Measurements from ENCODE around the gene PRDX3.

Gene PRDX3

DNA sequence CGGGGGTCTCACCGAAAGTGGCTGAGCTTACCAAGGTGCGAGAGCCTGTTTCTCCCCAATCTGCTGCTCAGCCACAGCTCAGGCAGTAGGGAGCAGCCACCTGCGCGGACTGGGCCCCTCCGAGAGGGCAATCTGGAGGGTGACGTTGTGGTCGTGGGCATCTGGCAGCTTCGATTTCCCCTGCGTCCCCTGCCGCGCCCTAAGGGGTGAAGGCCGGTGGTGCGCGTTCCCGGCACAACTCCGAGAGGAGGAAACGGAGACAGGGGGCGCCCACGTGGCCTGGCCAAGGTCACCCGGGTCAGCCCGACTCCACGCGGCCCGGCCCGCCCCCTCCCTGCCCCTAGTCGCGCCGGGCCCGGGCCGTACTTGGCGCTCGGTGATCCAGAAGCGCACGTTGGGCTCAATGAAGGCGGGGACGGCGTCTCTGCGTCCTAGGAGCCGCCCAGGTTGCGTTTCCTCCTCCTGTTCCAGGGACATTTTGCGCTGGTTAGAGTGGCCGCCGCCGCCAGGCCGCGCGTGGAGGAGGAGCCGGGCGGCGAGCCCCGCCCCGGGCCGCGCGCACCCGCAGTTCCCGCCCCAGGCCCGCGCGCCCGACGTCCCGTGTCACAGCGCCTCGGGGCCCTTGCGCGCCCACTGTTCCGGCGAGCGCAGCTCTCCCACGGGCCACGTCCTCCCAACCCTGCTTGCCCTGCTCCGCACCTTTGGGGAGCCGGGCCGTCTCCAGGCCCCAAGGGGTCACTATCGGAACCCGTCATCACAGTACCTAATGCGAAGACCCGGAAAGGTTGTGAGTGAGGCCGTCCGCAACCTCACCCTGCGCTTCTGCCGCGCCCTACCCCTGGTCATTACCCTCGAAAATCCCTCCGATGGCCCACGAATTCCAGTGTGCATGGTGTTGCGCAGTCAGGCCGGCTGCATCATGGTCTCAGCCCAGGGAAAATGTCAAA lies 13.2 kb downstream of the PRDX3 start, which contains the start of gene SFXN4:
SFXN4 (minus strand) TSS at position 544 of the 947 bp plus-strand sequence; CDS start at position 477, 67 bp downstream.
- TF ChIP-seq ZFP3 (CRISPR knock-in tag; IDR thresholded peaks at IDR 0.05), result no peak
- TF ChIP-seq ESRRG (CRISPR knock-in tag; IDR thresholded peaks at IDR 0.05), result peak; percentile 77; the same call in 1 of the 2 replicates
- TF ChIP-seq TOX (CRISPR knock-in tag; IDR thresholded peaks at IDR 0.05; ENCODE audit: borderline replicate concordance), result no peak
- TF ChIP-seq ZC3H10 (CRISPR knock-in tag; IDR thresholded peaks at IDR 0.05), result no peak
- no peak for TF ChIP-seq ZNF8 (CRISPR knock-in tag; IDR thresholded peaks at IDR 0.05)
- no peak for TF ChIP-seq RARB (CRISPR knock-in tag; IDR thresholded peaks at IDR 0.05)
- ATAC-seq, result peak; percentile 94

DNA sequence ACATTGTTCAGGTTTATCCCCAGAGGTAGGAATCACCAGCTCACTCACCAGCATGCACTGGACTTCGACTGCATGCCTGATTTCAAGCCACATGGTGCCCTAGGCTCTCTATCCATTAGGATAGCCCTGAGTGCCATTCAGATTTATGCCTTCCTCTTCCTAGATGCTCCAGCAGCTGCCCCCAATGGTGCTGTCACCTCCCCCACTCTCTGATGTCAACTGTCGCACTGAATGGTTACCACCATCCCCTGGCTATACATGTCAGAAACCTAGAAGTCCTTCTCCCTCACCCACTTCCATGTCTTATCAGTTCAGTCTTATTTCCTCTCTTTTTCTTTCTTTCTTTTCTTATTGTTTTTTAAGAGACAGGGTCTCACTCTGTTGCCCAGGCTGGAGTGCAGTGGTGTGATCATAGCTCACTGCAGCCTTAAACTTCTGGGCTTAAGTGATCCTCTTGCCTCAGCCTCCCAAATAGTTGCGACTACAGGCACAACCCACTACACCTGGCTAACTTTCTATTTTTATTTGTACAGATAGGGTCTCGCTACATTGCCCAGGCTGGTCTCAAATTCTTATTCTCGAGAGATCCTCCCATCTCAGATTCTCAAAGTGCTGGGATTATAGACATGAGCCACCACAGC lies 16.0 kb downstream of the PRDX3 start:
- no peak for TF ChIP-seq ISL1 (CRISPR knock-in tag; IDR thresholded peaks at IDR 0.05)
- TF ChIP-seq TOX (CRISPR knock-in tag; IDR thresholded peaks at IDR 0.05; ENCODE audit: borderline replicate concordance), result no peak
- TF ChIP-seq PPARA (CRISPR knock-in tag; IDR thresholded peaks at IDR 0.05; ENCODE audit: borderline replicate concordance), result no peak
- TF ChIP-seq, protein P1, sequence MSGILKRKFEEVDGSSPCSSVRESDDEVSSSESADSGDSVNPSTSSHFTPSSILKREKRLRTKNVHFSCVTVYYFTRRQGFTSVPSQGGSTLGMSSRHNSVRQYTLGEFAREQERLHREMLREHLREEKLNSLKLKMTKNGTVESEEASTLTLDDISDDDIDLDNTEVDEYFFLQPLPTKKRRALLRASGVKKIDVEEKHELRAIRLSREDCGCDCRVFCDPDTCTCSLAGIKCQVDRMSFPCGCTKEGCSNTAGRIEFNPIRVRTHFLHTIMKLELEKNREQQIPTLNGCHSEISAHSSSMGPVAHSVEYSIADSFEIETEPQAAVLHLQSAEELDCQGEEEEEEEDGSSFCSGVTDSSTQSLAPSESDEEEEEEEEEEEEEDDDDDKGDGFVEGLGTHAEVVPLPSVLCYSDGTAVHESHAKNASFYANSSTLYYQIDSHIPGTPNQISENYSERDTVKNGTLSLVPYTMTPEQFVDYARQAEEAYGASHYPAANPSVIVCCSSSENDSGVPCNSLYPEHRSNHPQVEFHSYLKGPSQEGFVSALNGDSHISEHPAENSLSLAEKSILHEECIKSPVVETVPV (CRISPR knock-in tag; IDR thresholded peaks at IDR 0.05), result no peak
- no peak for TF ChIP-seq ZNF8 (CRISPR knock-in tag; IDR thresholded peaks at IDR 0.05)
- TF ChIP-seq, protein P2, sequence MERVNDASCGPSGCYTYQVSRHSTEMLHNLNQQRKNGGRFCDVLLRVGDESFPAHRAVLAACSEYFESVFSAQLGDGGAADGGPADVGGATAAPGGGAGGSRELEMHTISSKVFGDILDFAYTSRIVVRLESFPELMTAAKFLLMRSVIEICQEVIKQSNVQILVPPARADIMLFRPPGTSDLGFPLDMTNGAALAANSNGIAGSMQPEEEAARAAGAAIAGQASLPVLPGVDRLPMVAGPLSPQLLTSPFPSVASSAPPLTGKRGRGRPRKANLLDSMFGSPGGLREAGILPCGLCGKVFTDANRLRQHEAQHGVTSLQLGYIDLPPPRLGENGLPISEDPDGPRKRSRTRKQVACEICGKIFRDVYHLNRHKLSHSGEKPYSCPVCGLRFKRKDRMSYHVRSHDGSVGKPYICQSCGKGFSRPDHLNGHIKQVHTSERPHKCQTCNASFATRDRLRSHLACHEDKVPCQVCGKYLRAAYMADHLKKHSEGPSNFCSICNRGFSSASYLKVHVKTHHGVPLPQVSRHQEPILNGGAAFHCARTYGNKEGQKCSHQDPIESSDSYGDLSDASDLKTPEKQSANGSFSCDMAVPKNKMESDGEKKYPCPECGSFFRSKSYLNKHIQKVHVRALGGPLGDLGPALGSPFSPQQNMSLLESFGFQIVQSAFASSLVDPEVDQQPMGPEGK (CRISPR knock-in tag; IDR thresholded peaks at IDR 0.05; ENCODE audit: borderline replicate concordance), result no peak
- no peak for TF ChIP-seq SNAI2 (CRISPR knock-in tag; IDR thresholded peaks at IDR 0.05)
- TF ChIP-seq, protein P3, sequence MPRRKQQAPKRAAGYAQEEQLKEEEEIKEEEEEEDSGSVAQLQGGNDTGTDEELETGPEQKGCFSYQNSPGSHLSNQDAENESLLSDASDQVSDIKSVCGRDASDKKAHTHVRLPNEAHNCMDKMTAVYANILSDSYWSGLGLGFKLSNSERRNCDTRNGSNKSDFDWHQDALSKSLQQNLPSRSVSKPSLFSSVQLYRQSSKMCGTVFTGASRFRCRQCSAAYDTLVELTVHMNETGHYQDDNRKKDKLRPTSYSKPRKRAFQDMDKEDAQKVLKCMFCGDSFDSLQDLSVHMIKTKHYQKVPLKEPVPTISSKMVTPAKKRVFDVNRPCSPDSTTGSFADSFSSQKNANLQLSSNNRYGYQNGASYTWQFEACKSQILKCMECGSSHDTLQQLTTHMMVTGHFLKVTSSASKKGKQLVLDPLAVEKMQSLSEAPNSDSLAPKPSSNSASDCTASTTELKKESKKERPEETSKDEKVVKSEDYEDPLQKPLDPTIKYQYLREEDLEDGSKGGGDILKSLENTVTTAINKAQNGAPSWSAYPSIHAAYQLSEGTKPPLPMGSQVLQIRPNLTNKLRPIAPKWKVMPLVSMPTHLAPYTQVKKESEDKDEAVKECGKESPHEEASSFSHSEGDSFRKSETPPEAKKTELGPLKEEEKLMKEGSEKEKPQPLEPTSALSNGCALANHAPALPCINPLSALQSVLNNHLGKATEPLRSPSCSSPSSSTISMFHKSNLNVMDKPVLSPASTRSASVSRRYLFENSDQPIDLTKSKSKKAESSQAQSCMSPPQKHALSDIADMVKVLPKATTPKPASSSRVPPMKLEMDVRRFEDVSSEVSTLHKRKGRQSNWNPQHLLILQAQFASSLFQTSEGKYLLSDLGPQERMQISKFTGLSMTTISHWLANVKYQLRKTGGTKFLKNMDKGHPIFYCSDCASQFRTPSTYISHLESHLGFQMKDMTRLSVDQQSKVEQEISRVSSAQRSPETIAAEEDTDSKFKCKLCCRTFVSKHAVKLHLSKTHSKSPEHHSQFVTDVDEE (CRISPR knock-in tag; IDR thresholded peaks at IDR 0.05), result no peak
- TF ChIP-seq OSR1 (CRISPR knock-in tag; IDR thresholded peaks at IDR 0.05), result no peak
- ATAC-seq, result no peak

DNA sequence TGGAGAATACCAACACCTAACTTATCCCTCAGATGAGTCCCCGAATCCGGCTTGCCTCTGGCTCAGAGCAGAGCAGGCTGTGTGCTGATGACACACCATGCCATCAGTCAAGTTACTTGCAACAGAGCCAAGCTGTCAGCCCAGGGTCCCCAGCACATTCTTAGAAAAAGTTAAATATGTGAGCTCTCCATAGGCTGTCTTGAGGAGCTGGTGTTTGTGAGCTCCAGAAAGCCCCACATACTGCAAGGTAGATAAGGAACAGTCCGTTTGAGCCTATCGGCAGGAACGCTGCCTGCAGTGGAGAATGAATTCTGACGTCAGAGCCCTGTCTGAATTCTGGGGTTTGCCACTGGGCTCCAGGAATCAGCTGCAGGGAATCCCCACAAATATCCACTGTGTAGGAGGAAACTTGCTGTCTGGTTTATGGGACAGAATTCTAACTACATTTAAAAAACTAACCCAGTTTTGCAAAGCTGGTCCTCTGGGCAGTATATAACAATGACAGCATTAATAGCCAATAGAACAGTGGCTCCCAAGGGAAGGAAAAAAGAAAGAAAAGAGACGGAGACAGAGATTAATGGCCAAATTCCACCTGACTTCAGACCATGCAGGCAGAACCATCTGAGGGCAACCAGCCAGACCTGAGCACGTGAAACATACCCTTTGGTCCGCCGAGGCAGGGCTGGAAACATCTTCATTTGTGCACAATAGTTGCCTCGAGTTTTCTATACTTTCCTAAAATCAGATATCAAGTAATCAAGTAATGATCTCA lies 16.7 kb downstream of the PRDX3 start:
- ATAC-seq, result no peak
- TF ChIP-seq RARB (CRISPR knock-in tag; IDR thresholded peaks at IDR 0.05) (no peak), ESRRG (CRISPR knock-in tag; IDR thresholded peaks at IDR 0.05) (no peak), ZFP30 (CRISPR knock-in tag; IDR thresholded peaks at IDR 0.05) (no peak), PPARA (CRISPR knock-in tag; IDR thresholded peaks at IDR 0.05; ENCODE audit: borderline replicate concordance) (no peak), SNAI2 (CRISPR knock-in tag; IDR thresholded peaks at IDR 0.05) (no peak), ZNF70 (CRISPR knock-in tag; IDR thresholded peaks at IDR 0.05) (no peak), ZC3H10 (CRISPR knock-in tag; IDR thresholded peaks at IDR 0.05) (no peak), ZFP3 (CRISPR knock-in tag; IDR thresholded peaks at IDR 0.05) (no peak), ZNF8 (CRISPR knock-in tag; IDR thresholded peaks at IDR 0.05) (no peak)
- TF ChIP-seq, protein P2 (CRISPR knock-in tag; IDR thresholded peaks at IDR 0.05; ENCODE audit: borderline replicate concordance), result no peak
- TF ChIP-seq, protein P3 (CRISPR knock-in tag; IDR thresholded peaks at IDR 0.05), result no peak
- TF ChIP-seq, protein P4, sequence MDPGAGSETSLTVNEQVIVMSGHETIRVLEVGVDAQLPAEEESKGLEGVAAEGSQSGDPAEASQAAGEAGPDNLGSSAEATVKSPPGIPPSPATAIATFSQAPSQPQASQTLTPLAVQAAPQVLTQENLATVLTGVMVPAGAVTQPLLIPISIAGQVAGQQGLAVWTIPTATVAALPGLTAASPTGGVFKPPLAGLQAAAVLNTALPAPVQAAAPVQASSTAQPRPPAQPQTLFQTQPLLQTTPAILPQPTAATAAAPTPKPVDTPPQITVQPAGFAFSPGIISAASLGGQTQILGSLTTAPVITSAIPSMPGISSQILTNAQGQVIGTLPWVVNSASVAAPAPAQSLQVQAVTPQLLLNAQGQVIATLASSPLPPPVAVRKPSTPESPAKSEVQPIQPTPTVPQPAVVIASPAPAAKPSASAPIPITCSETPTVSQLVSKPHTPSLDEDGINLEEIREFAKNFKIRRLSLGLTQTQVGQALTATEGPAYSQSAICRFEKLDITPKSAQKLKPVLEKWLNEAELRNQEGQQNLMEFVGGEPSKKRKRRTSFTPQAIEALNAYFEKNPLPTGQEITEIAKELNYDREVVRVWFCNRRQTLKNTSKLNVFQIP (CRISPR knock-in tag; IDR thresholded peaks at IDR 0.05; ENCODE audit: borderline replicate concordance, low read depth), result no peak
- TF ChIP-seq, protein P1 (CRISPR knock-in tag; IDR thresholded peaks at IDR 0.05), result no peak

Measured in SK-N-SH treated with all-trans-retinoic acid at 6 μM for 48 hours (cell line).